ENCODE data around the gene KAT8. TPM values are rescaled to one million over a fixed set of nuclear protein-coding genes. Genes with fewer than 3 reads are reported as not detected.

KAT8 gene
- total RNA-seq, 2 donors from 2014 or later, result 55.7 to 66.4 TPM

GRCh38 chr16:31132303-31132979 lies 15.0 kb downstream of the KAT8 start:
- Histone ChIP-seq H3K27ac (peak overlapping the region; percentile 89 to 98 (median 94)), H3K27me3 (no peaks in the 10 kb centered on the region), H3K4me3 (no peak overlapping the region), H3K4me1 (peaks cover 76% of the 10 kb centered on the region), H3K36me3 (replicated peaks in 1 of 2; ENCODE audit: insufficient read depth in 1 of 2, low read depth in 2 of 2) (peaks cover 0 to 4% of the 10 kb centered on the region in 2 donors), H3K9me3 (no peaks in the 10 kb centered on the region)
- TF ChIP-seq POLR2A (IDR thresholded peaks at IDR 0.05) (peak in 1 of 3 donors; percentile 3), CTCF (IDR thresholded peaks at IDR 0.05) (no peak)
- WGBS, 2 donors, result 73 to 80% methylated on average over 13 to 17 of the region's 20 CpGs
- DNase-seq (no peak), ATAC-seq (no peak)
- intact Hi-C loops (cut with DNase I), result no loop called here

- H3K9me3 ChIP-seq, result no peaks in the 10 kb centered on the region
- ATAC-seq, result no peak
- no peak for DNase-seq
- intact Hi-C loops (cut with DNase I), result no loop called here
- peaks cover 0 to 4% of the 10 kb centered on the region in 2 donors for H3K36me3 ChIP-seq (replicated peaks in 1 of 2; ENCODE audit: insufficient read depth in 1 of 2, low read depth in 2 of 2)
- 70 to 83% methylated on average over 2 to 6 of the region's 6 CpGs for WGBS, 2 donors
- peak overlapping the region; percentile 94 to 99 (median 94) for H3K27ac ChIP-seq
- H3K4me1 ChIP-seq, result peaks cover 74% of the 10 kb centered on the region
- TF ChIP-seq CTCF (IDR thresholded peaks at IDR 0.05) (no peak), POLR2A (IDR thresholded peaks at IDR 0.05) (no peak)
- H3K4me3 ChIP-seq, result no peak overlapping the region
- H3K27me3 ChIP-seq, result no peaks in the 10 kb centered on the region
Measured at GRCh38 chr16:31133046-31133501, 15.6 kb downstream of the KAT8 start.

- no peak for ATAC-seq
- WGBS, 2 donors, result 1 to 5% methylated on average over 4 to 5 of the region's 5 CpGs
- intact Hi-C loops (cut with DNase I), result no loop called here
- DNase-seq, result peak in 3 of 4 donors; percentile 37 to 60 (median 56)
- peaks cover 0 to 4% of the 10 kb centered on the region in 2 donors for H3K36me3 ChIP-seq (replicated peaks in 1 of 2; ENCODE audit: insufficient read depth in 1 of 2, low read depth in 2 of 2)
- TF ChIP-seq CTCF (IDR thresholded peaks at IDR 0.05), result no peak
- no peak for TF ChIP-seq POLR2A (IDR thresholded peaks at IDR 0.05)
- no peaks in the 10 kb centered on the region for H3K9me3 ChIP-seq
- H3K27ac ChIP-seq, result peak overlapping the region; percentile 94 to 99 (median 94)
- H3K4me3 ChIP-seq, result peak overlapping the region; percentile 3 to 95
- H3K27me3 ChIP-seq, result no peaks in the 10 kb centered on the region
- H3K4me1 ChIP-seq, result peaks cover 74% of the 10 kb centered on the region
Measured at GRCh38 chr16:31134091-31134571, 16.7 kb downstream of the KAT8 start.

- peaks cover 0 to 4% of the 10 kb centered on the region in 2 donors for H3K36me3 ChIP-seq (replicated peaks in 1 of 2; ENCODE audit: insufficient read depth in 1 of 2, low read depth in 2 of 2)
- DNase-seq, result peak; percentile 77 to 85 (median 84)
- peak overlapping the region; percentile 94 to 99 (median 94) for H3K27ac ChIP-seq
- WGBS, 2 donors, result 7 to 18% methylated on average over 18 of the region's 18 CpGs
- H3K27me3 ChIP-seq, result no peaks in the 10 kb centered on the region
- H3K9me3 ChIP-seq, result no peaks in the 10 kb centered on the region
- intact Hi-C loops (cut with DNase I), result no loop called here
- H3K4me1 ChIP-seq, result peaks cover 71% of the 10 kb centered on the region
- H3K4me3 ChIP-seq, result peak overlapping the region; percentile 44 to 95
- peak; percentile 40 for ATAC-seq
- TF ChIP-seq CTCF (IDR thresholded peaks at IDR 0.05), result peak in 5 of 7 experiments; percentile 17 to 78 (median 54)
- TF ChIP-seq POLR2A (IDR thresholded peaks at IDR 0.05), result peak; percentile 72 to 93 (median 91)
Measured at GRCh38 chr16:31134625-31135534, 17.4 kb downstream of the KAT8 start.

Measured in body of pancreas (tissue), 4 donors.